A549 (cell line): ENCODE results near the gene COL7A1.

Experiments
- CEBPB ChIP-seq, 2 experiments: fragments of >200 bp in 1 of 2; sonication (Bioruptor Twin) in 1 of 2; formaldehyde crosslinking in 1 of 2; IDR thresholded peaks; 2 replicates each; pipeline ENCODE4 v1.6.1; 2012 to 2016
- ESRRA ChIP-seq: fragments of 150-350 bp; IDR thresholded peaks from 2 replicates; pipeline ENCODE4 v1.6.1; 2014; ENCODE audit warnings: mild to moderate bottlenecking, low read length, borderline replicate concordance
- FOSB ChIP-seq: fragments of 250-450 bp; sonication (Bioruptor Pico); IDR thresholded peaks from 2 replicates; pipeline ENCODE4 v1.5.0; 2020; ENCODE audit warnings: mild to moderate bottlenecking, moderate library complexity
- KDM1A ChIP-seq: fragments of 200-600 bp; sonication (generic); IDR thresholded peaks from 2 replicates; pipeline ENCODE4 v1.6.1; 2016; ENCODE audit warnings: low read depth, mild to moderate bottlenecking
- NPAS2 ChIP-seq: fragments of 250-450 bp; sonication (Bioruptor Pico); IDR thresholded peaks from 2 replicates; pipeline ENCODE4 v1.8.0; 2022; ENCODE audit warnings: mild to moderate bottlenecking, moderate library complexity, borderline replicate concordance
- POLR2A ChIP-seq: IDR thresholded peaks from 2 replicates; pipeline ENCODE4 v1.6.1; 2012; ENCODE audit warnings: mild to moderate bottlenecking, low read length
- RAD21 ChIP-seq, 2 experiments: fragments of >200 bp in 1 of 2; sonication (Bioruptor Twin) in 1 of 2; formaldehyde crosslinking in 1 of 2; IDR thresholded peaks in 1 of 2; conservative IDR thresholded peaks in 1 of 2; 2 replicates in 1 of 2; 3 replicates in 1 of 2; pipeline ENCODE4 v1.6.1; 2012 to 2018; ENCODE audit warnings: inconsistent platforms in 1 of 2
- TF ChIP-seq, protein P1 (sequence below): fragments of >200 bp; sonication (Bioruptor Twin); formaldehyde crosslinking; IDR thresholded peaks from 3 replicates; pipeline ENCODE4 v1.5.1; 2016
- TF ChIP-seq, protein P2 (sequence below): IDR thresholded peaks from 2 replicates; pipeline ENCODE4 v1.6.1; 2012

DNA sequence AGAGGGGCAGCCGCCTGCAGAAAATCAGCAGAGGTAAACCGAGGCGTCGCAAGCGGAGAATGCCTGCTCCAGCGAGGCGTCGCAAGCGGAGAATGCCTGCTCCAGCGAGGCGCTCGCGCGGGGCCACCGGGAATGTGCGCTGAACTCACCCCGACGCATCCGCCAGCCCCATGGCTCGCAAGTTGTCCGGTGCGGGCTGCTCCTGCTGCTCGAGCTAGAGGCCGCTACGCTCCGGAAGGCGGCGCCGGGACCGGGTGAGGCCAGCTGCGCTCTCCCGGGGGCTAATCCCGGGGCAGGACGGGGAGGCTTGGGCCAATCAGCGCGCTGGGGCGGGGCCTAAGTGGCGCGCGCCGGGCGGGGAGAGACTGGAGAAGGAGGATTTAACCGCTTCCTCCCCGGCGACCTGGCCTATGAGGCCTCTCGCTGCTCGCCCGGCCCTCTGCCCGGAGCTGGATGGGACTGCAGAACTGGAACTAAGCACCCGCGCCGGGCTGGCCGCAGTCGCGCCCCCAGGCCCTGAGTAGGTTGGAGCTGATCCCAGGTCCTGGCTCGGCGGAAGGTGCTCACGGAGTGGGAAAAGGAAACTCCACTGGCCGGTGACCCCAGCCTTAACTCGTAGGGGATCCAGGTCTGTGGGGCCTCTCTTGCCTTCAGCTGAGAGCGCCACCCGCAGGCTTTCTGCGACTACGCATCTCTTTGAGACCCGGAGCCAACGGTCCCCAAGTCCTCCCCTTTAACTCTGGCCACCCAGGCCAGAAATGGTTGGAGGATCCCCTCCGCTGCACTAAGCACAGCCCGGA, 40.3 kb upstream of the COL7A1 start, which contains the start of gene SLC26A6:
- TF ChIP-seq, protein P1, sequence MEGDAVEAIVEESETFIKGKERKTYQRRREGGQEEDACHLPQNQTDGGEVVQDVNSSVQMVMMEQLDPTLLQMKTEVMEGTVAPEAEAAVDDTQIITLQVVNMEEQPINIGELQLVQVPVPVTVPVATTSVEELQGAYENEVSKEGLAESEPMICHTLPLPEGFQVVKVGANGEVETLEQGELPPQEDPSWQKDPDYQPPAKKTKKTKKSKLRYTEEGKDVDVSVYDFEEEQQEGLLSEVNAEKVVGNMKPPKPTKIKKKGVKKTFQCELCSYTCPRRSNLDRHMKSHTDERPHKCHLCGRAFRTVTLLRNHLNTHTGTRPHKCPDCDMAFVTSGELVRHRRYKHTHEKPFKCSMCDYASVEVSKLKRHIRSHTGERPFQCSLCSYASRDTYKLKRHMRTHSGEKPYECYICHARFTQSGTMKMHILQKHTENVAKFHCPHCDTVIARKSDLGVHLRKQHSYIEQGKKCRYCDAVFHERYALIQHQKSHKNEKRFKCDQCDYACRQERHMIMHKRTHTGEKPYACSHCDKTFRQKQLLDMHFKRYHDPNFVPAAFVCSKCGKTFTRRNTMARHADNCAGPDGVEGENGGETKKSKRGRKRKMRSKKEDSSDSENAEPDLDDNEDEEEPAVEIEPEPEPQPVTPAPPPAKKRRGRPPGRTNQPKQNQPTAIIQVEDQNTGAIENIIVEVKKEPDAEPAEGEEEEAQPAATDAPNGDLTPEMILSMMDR = peak; percentile 53
- peak; percentile 48 to 58 for TF ChIP-seq RAD21 (conservative IDR thresholded peaks at IDR 0.05 in 1 of 2, IDR thresholded peaks at IDR 0.05 in 1 of 2)
- TF ChIP-seq, protein P2, sequence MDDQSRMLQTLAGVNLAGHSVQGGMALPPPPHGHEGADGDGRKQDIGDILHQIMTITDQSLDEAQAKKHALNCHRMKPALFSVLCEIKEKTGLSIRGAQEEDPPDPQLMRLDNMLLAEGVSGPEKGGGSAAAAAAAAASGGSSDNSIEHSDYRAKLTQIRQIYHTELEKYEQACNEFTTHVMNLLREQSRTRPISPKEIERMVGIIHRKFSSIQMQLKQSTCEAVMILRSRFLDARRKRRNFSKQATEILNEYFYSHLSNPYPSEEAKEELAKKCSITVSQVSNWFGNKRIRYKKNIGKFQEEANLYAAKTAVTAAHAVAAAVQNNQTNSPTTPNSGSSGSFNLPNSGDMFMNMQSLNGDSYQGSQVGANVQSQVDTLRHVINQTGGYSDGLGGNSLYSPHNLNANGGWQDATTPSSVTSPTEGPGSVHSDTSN = no peak
- TF ChIP-seq FOSB = no peak
- peak; percentile 45 for TF ChIP-seq POLR2A
- TF ChIP-seq KDM1A = no peak
- TF ChIP-seq CEBPB (IDR thresholded peaks at IDR 0.05) = no peak
- no peak for TF ChIP-seq ESRRA
- no peak for TF ChIP-seq NPAS2 (CRISPR knock-in tag)
